OCI-LY1 (cell line): Measurements from ENCODE around the gene ISX.
"Not testable (repeated sequence)": the region's sequence is repeated elsewhere in the genome, so short reads cannot be mapped to it uniquely, and the experiment has no call there.

Experiments
- H2AFZ ChIP-seq: fragments of 200-600 bp; sonication (generic), shearing (Covaris generic); 2 replicates; pipeline ENCODE4 v1.6.0; 2014; ENCODE audit warnings: antibody characterized with exemption, mild to moderate bottlenecking, low read length
- H3F3A ChIP-seq: fragments of 200-600 bp; sonication (generic), shearing (Covaris generic); 2 replicates; pipeline ENCODE4 v1.6.0; 2014; ENCODE audit warnings: mild to moderate bottlenecking, antibody characterized with exemption, low read length, moderate library complexity; ENCODE audit not compliant: insufficient read depth
- H3K27ac ChIP-seq: fragments of 200-600 bp; sonication (generic); 2 replicates; pipeline ENCODE4 v1.5.1; 2014; ENCODE audit warnings: low read length, mixed run types, mild to moderate bottlenecking, low read depth; ENCODE audit not compliant: poor library complexity, severe bottlenecking
- H3K27me3 ChIP-seq: fragments of 200-600 bp; sonication (generic); 2 replicates; pipeline ENCODE4 v1.6.0; 2014; ENCODE audit warnings: antibody characterized with exemption, mild to moderate bottlenecking, low read length, moderate library complexity; ENCODE audit not compliant: insufficient read depth
- H3K36me3 ChIP-seq: fragments of 200-600 bp; sonication (generic); 2 replicates; pipeline ENCODE4 v1.6.1; 2014; ENCODE audit warnings: mild to moderate bottlenecking, antibody characterized with exemption, low read length, moderate library complexity, mixed read lengths; ENCODE audit not compliant: insufficient read depth
- H3K4me1 ChIP-seq: fragments of 200-600 bp; sonication (generic); 2 replicates; pipeline ENCODE4 v1.5.1; 2014; ENCODE audit warnings: mild to moderate bottlenecking, low read length, moderate library complexity; ENCODE audit not compliant: insufficient read depth, severe bottlenecking
- H3K4me2 ChIP-seq: fragments of 200-600 bp; sonication (generic), shearing (Covaris generic); 2 replicates; pipeline ENCODE4 v1.6.1; 2014; ENCODE audit warnings: low read length
- H3K4me3 ChIP-seq: fragments of 200-600 bp; sonication (generic); 2 replicates; pipeline ENCODE4 v1.5.1; 2014; ENCODE audit warnings: low read length, low read depth, mild to moderate bottlenecking, mixed read lengths; ENCODE audit not compliant: poor library complexity, severe bottlenecking
- H3K79me2 ChIP-seq: fragments of 200-600 bp; shearing (Covaris generic); 2 replicates; pipeline ENCODE4 v1.6.1; 2016; ENCODE audit warnings: mixed run types, low read length, mixed read lengths; ENCODE audit not compliant: insufficient read depth
- H3K9ac ChIP-seq: fragments of 200-600 bp; sonication (generic), shearing (Covaris generic); 2 replicates; pipeline ENCODE4 v1.6.1; 2014; ENCODE audit warnings: mild to moderate bottlenecking, low read length, mixed read lengths
- H3K9me2 ChIP-seq: fragments of 200-600 bp; sonication (generic), shearing (Covaris generic); 2 replicates; pipeline ENCODE4 v1.6.1; 2014; ENCODE audit warnings: low read depth, mild to moderate bottlenecking, low read length, mixed read lengths
- H3K9me3 ChIP-seq: fragments of 200-600 bp; shearing (Covaris generic); 2 replicates; pipeline ENCODE4 v1.6.1; 2014; ENCODE audit warnings: low read length, mixed read lengths
- H4K20me1 ChIP-seq: fragments of 200-600 bp; sonication (generic), shearing (Covaris generic); 2 replicates; pipeline ENCODE4 v1.6.0; 2016; ENCODE audit warnings: mild to moderate bottlenecking, low read length; ENCODE audit not compliant: insufficient read depth
- CTCF ChIP-seq: fragments of 200-600 bp; sonication (generic), shearing (Covaris generic); IDR thresholded peaks from 2 replicates; pipeline ENCODE4 v1.5.1; 2017; ENCODE audit warnings: mild to moderate bottlenecking, antibody characterized with exemption, low read length, moderate library complexity, mixed read lengths
- EZH2 ChIP-seq: fragments of 200-600 bp; sonication (generic), shearing (Covaris generic); IDR thresholded peaks from 2 replicates; pipeline ENCODE4 v1.8.0; 2017; ENCODE audit warnings: borderline replicate concordance, mixed run types, mild to moderate bottlenecking, antibody characterized with exemption, low read length, moderate library complexity, mixed read lengths

Gene ISX

GRCh38 chr22:35023692-35024363 lies 42.1 kb upstream of the ISX start:
- H3K9me3 ChIP-seq: no peaks in the 10 kb centered on the region
- no peak overlapping the region for H3K4me2 ChIP-seq
- H3K9me2 ChIP-seq: no peaks in the 10 kb centered on the region
- no peaks in the 10 kb centered on the region for H4K20me1 ChIP-seq
- H3K4me3 ChIP-seq: no peak overlapping the region
- no peaks in the 10 kb centered on the region for H3K4me1 ChIP-seq
- no peaks in the 10 kb centered on the region for H3K36me3 ChIP-seq
- H3K27me3 ChIP-seq: peaks cover 5% of the 10 kb centered on the region; the same call in 1 of the 2 replicates
- H2AFZ ChIP-seq: no peak overlapping the region
- TF ChIP-seq CTCF (peak; percentile 97), EZH2 (no peak)
- H3K9ac ChIP-seq: no peak overlapping the region
- no peaks in the 10 kb centered on the region for H3F3A ChIP-seq
- no peak overlapping the region for H3K27ac ChIP-seq
- H3K79me2 ChIP-seq: no peaks in the 10 kb centered on the region

- H3K27me3 ChIP-seq: peaks cover 5% of the 10 kb centered on the region; the same call in 1 of the 2 replicates
- no peaks in the 10 kb centered on the region for H3K79me2 ChIP-seq
- no peak overlapping the region for H3K4me2 ChIP-seq
- no peaks in the 10 kb centered on the region for H3F3A ChIP-seq
- H2AFZ ChIP-seq: no peak overlapping the region
- no peaks in the 10 kb centered on the region for H3K9me3 ChIP-seq
- H3K9ac ChIP-seq: no peak overlapping the region
- no peaks in the 10 kb centered on the region for H3K9me2 ChIP-seq
- H3K27ac ChIP-seq: no peak overlapping the region
- H4K20me1 ChIP-seq: no peaks in the 10 kb centered on the region
- H3K4me1 ChIP-seq: no peaks in the 10 kb centered on the region
- no peak for TF ChIP-seq EZH2
- TF ChIP-seq CTCF: no peak; the same call in 1 of the 2 replicates
- no peak overlapping the region for H3K4me3 ChIP-seq
- H3K36me3 ChIP-seq: no peaks in the 10 kb centered on the region
Measured at GRCh38 chr22:35024364-35024692, 41.6 kb upstream of the ISX start.

GRCh38 chr22:35030112-35030511 lies 35.8 kb upstream of the ISX start:
- H3F3A ChIP-seq, H3K9me2 ChIP-seq, H3K4me3 ChIP-seq, H3K36me3 ChIP-seq, H3K9me3 ChIP-seq, H3K27me3 ChIP-seq, H3K27ac ChIP-seq, H3K4me2 ChIP-seq, H2AFZ ChIP-seq, H3K4me1 ChIP-seq, H3K9ac ChIP-seq, H3K79me2 ChIP-seq, H4K20me1 ChIP-seq: not testable (repeated sequence)

GRCh38 chr22:35032571-35032970 lies 33.4 kb upstream of the ISX start:
- no peaks in the 10 kb centered on the region for H4K20me1 ChIP-seq
- H3K9ac ChIP-seq: no peak overlapping the region
- no peak overlapping the region for H3K27ac ChIP-seq
- H3K9me3 ChIP-seq: no peaks in the 10 kb centered on the region
- H3K36me3 ChIP-seq: no peaks in the 10 kb centered on the region
- no peaks in the 10 kb centered on the region for H3K4me1 ChIP-seq
- H2AFZ ChIP-seq: no peak overlapping the region
- no peaks in the 10 kb centered on the region for H3F3A ChIP-seq
- H3K4me2 ChIP-seq: no peak overlapping the region
- no peaks in the 10 kb centered on the region for H3K79me2 ChIP-seq
- H3K27me3 ChIP-seq: no peaks in the 10 kb centered on the region
- no peak overlapping the region for H3K4me3 ChIP-seq
- TF ChIP-seq EZH2 (no peak), CTCF (no peak)
- no peaks in the 10 kb centered on the region for H3K9me2 ChIP-seq
